ENCODE measurements around the gene ZP2. TPM values are rescaled to one million over a fixed set of nuclear protein-coding genes. Genes with fewer than 3 reads are reported as not detected.
"Not testable (repeated sequence)": the region's sequence is repeated elsewhere in the genome, so short reads cannot be mapped to it uniquely, and the experiment has no call there.

ZP2 gene
- total RNA-seq, 1 experiment from 2014 or later, result not detected

GRCh38 chr16:21172650-21173049, 38.7 kb downstream of the ZP2 start:
- H3K9me2 ChIP-seq (ENCODE audit: insufficient read depth), result no peaks in the 10 kb centered on the region
- RAD21 ChIA-PET (ENCODE audit: low non-redundant PET in 1 of 2, low total read pairs in 2 of 2, uncharacterized antibody in 2 of 2, unreplicated experiment in 2 of 2), result no interaction called here
- intact Hi-C loops (cut with micrococcal nuclease), result no loop called here
- no peak overlapping the region for H3K4me2 ChIP-seq (ENCODE audit: low read length)
- H3K27me3 ChIP-seq (ENCODE audit: insufficient read depth, low read length), result no peaks in the 10 kb centered on the region
- CTCF ChIA-PET, result no interaction called here
- no peaks in the 10 kb centered on the region for H3K79me2 ChIP-seq (ENCODE audit: insufficient read depth, low read length)
- H3K27ac ChIP-seq (ENCODE audit: low read depth, low read length), result no peak overlapping the region
- POLR2A ChIA-PET, result no interaction called here
- BruUV-seq (replicated peaks), result no TSS peak
- H3K4me3 ChIP-seq (replicated peaks in 1 of 2; ENCODE audit: low read depth in 1 of 2, low read length in 2 of 2), result no peak overlapping the region
- H2AFZ ChIP-seq (ENCODE audit: low read depth, low read length, poor library complexity, severe bottlenecking), result no peak overlapping the region
- no peaks in the 10 kb centered on the region for H3K9me3 ChIP-seq (ENCODE audit: control insufficient read depth in 1 of 2, insufficient read depth in 1 of 2, low read depth in 1 of 2, low read length in 2 of 2)
- no peak for TF ChIP-seq YY1 (IDR thresholded peaks at IDR 0.05; ENCODE audit: extremely low read depth, insufficient replicate concordance, low read depth, low read length)
- no peak for TF ChIP-seq SRF (IDR thresholded peaks at IDR 0.05; ENCODE audit: low read depth)
- no peak for TF ChIP-seq ZNF274 (IDR thresholded peaks at IDR 0.05; ENCODE audit: low read depth, low read length)
- TF ChIP-seq SP1 (IDR thresholded peaks at IDR 0.05; ENCODE audit: low read depth), result no peak
- TF ChIP-seq ELF1 (IDR thresholded peaks at IDR 0.05; ENCODE audit: borderline replicate concordance, low read depth), result no peak
- ATAC-seq (no peak), DNase-seq (ENCODE audit: low read depth, low spot score) (no peak)
- H3K36me3 ChIP-seq (ENCODE audit: control insufficient read depth in 1 of 2, insufficient read depth in 2 of 2, low read length in 2 of 2), result peaks cover 9 to 10% of the 10 kb centered on the region in 2 experiments; a peak in 2 of 4 replicates
- H4K20me1 ChIP-seq (ENCODE audit: insufficient read depth), result no peaks in the 10 kb centered on the region
- peaks cover 0 to 6% of the 10 kb centered on the region in 2 experiments; a peak in 1 of 4 replicates for H3K4me1 ChIP-seq (ENCODE audit: control insufficient read depth in 1 of 2, insufficient read depth in 2 of 2, low read length in 2 of 2)
- no peak overlapping the region for H3K9ac ChIP-seq (ENCODE audit: low read length)

GRCh38 chr16:21170116-21170515, 41.3 kb downstream of the ZP2 start:
- peaks cover 0 to 12% of the 10 kb centered on the region in 2 experiments; a peak in 1 of 4 replicates for H3K4me1 ChIP-seq (ENCODE audit: control insufficient read depth in 1 of 2, insufficient read depth in 2 of 2, low read length in 2 of 2)
- H3K9ac ChIP-seq (ENCODE audit: low read length); H2AFZ ChIP-seq (ENCODE audit: low read depth, low read length, poor library complexity, severe bottlenecking); H3K4me3 ChIP-seq (replicated peaks in 1 of 2; ENCODE audit: low read depth in 1 of 2, low read length in 2 of 2); BruUV-seq (replicated peaks); POLR2A ChIA-PET; DNase-seq (ENCODE audit: low read depth, low spot score); H3K9me3 ChIP-seq (ENCODE audit: control insufficient read depth in 1 of 2, insufficient read depth in 1 of 2, low read depth in 1 of 2, low read length in 2 of 2); H3K27ac ChIP-seq (ENCODE audit: low read depth, low read length); H3K9me2 ChIP-seq (ENCODE audit: insufficient read depth); H4K20me1 ChIP-seq (ENCODE audit: insufficient read depth); intact Hi-C loops (cut with micrococcal nuclease); H3K79me2 ChIP-seq (ENCODE audit: insufficient read depth, low read length); CTCF ChIA-PET; H3K27me3 ChIP-seq (ENCODE audit: insufficient read depth, low read length); H3K4me2 ChIP-seq (ENCODE audit: low read length); ATAC-seq: not testable (repeated sequence)
- peaks cover 7 to 15% of the 10 kb centered on the region in 2 experiments; a peak in 2 of 4 replicates for H3K36me3 ChIP-seq (ENCODE audit: control insufficient read depth in 1 of 2, insufficient read depth in 2 of 2, low read length in 2 of 2)
- RAD21 ChIA-PET (ENCODE audit: low non-redundant PET in 1 of 2, low total read pairs in 2 of 2, uncharacterized antibody in 2 of 2, unreplicated experiment in 2 of 2), result interaction anchor here in 1 of 2 experiments (0.6 kb wide), 1 partner anchor 14 kb away, joined by 4 read pairs; no protein-coding TSS in a partner anchor

Measured in HCT116 (cell line).